ENCODE data around the gene SNCG.
"Not testable (repeated sequence)": the region's sequence is repeated elsewhere in the genome, so short reads cannot be mapped to it uniquely, and the experiment has no call there.

DNA sequence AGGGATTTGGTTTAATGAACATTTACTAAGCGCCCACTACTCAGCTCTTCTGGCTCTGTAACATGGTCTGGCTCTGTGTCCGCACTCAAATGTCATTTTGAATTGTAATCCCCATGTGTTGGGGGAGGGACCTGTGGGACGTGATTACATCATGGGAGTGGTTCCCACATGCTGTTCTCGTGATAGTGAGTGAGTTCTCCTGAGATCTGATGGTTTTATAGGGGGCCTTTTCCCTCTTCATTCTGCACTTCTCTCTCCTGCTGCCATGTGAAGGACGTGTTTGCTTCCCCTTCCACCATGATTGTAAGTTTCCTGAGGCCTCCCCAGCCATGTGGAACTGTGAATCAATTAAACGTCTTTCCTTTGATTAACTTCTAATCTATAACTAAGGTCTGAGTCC lies 22.6 kb downstream of the SNCG start:
- TF ChIP-seq ZNF274 (IDR thresholded peaks at IDR 0.05; ENCODE audit: borderline replicate concordance, extremely low read depth, low read length); RAD21 (IDR thresholded peaks at IDR 0.05 in 1 of 2, conservative IDR thresholded peaks at IDR 0.05 in 1 of 2; ENCODE audit: low read depth in 2 of 2, low read length in 2 of 2); JUN (IDR thresholded peaks at IDR 0.05; ENCODE audit: low read depth, low read length); EP300 (IDR thresholded peaks at IDR 0.05; ENCODE audit: borderline replicate concordance in 1 of 2, low read depth in 2 of 2, low read length in 2 of 2); TAF1 (IDR thresholded peaks at IDR 0.05; ENCODE audit: low read depth, low read length): not testable (repeated sequence)
- TF ChIP-seq, protein P1, sequence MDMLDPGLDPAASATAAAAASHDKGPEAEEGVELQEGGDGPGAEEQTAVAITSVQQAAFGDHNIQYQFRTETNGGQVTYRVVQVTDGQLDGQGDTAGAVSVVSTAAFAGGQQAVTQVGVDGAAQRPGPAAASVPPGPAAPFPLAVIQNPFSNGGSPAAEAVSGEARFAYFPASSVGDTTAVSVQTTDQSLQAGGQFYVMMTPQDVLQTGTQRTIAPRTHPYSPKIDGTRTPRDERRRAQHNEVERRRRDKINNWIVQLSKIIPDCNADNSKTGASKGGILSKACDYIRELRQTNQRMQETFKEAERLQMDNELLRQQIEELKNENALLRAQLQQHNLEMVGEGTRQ (IDR thresholded peaks at IDR 0.05; ENCODE audit: low read length): not testable (repeated sequence)

Measured in H1 (cell line).